ENCODE results near the gene NFKB2.

The NFKB2 gene

GRCh38 chr10:102354451-102354850, 41.1 kb upstream of the NFKB2 start:
- Histone ChIP-seq H2AFZ (ENCODE audit: low read depth, low read length, severe bottlenecking) (no peak overlapping the region), H3K4me3 (ENCODE audit: insufficient read depth, low read length, poor library complexity, severe bottlenecking) (no peak overlapping the region), H3K79me2 (ENCODE audit: insufficient read depth, low read length) (no peaks in the 10 kb centered on the region), H3K4me2 (ENCODE audit: low read depth, low read length, poor library complexity, severe bottlenecking) (no peak overlapping the region), H3K36me3 (ENCODE audit: low read length) (peaks cover 8% of the 10 kb centered on the region; the same call in 1 of the 2 replicates), H3K9ac (ENCODE audit: low read length) (no peak overlapping the region), H3K27ac (ENCODE audit: low read depth, low read length) (no peak overlapping the region), H3F3A (ENCODE audit: insufficient read depth) (peaks cover 4% of the 10 kb centered on the region; the same call in 1 of the 2 replicates), H4K20me1 (ENCODE audit: low read depth, low read length) (no peaks in the 10 kb centered on the region), H3K9me3 (ENCODE audit: insufficient read depth, low read length) (no peaks in the 10 kb centered on the region), H3K27me3 (ENCODE audit: low read length) (no peaks in the 10 kb centered on the region), H3K9me2 (replicated peaks; ENCODE audit: insufficient read depth, low read length) (no peaks in the 10 kb centered on the region)
- no peak for TF ChIP-seq EZH2phosphoT487 (conservative IDR thresholded peaks at IDR 0.05; ENCODE audit: low read length)
- TF ChIP-seq CTCF (IDR thresholded peaks at IDR 0.05; ENCODE audit: insufficient read depth, low read length, poor library complexity, severe bottlenecking) = no peak

GRCh38 chr10:102358712-102359382, 36.7 kb upstream of the NFKB2 start:
- no peak overlapping the region for H3K4me2 ChIP-seq (ENCODE audit: low read depth, low read length, poor library complexity, severe bottlenecking)
- no peak overlapping the region for H2AFZ ChIP-seq (ENCODE audit: low read depth, low read length, severe bottlenecking)
- no peaks in the 10 kb centered on the region for H3K9me2 ChIP-seq (replicated peaks; ENCODE audit: insufficient read depth, low read length)
- H3K9me3 ChIP-seq (ENCODE audit: insufficient read depth, low read length) = no peaks in the 10 kb centered on the region
- no peaks in the 10 kb centered on the region for H4K20me1 ChIP-seq (ENCODE audit: low read depth, low read length)
- H3K27me3 ChIP-seq (ENCODE audit: low read length) = no peaks in the 10 kb centered on the region
- H3K9ac ChIP-seq (ENCODE audit: low read length) = no peak overlapping the region
- H3K36me3 ChIP-seq (ENCODE audit: low read length) = no peaks in the 10 kb centered on the region
- TF ChIP-seq CTCF (IDR thresholded peaks at IDR 0.05; ENCODE audit: insufficient read depth, low read length, poor library complexity, severe bottlenecking) (no peak), EZH2phosphoT487 (conservative IDR thresholded peaks at IDR 0.05; ENCODE audit: low read length) (no peak)
- no peak overlapping the region for H3K27ac ChIP-seq (ENCODE audit: low read depth, low read length)
- no peaks in the 10 kb centered on the region for H3K79me2 ChIP-seq (ENCODE audit: insufficient read depth, low read length)
- no peak overlapping the region for H3K4me3 ChIP-seq (ENCODE audit: insufficient read depth, low read length, poor library complexity, severe bottlenecking)
- H3F3A ChIP-seq (ENCODE audit: insufficient read depth) = no peaks in the 10 kb centered on the region

- no peak overlapping the region for H3K27ac ChIP-seq (ENCODE audit: low read depth, low read length)
- H3F3A ChIP-seq (ENCODE audit: insufficient read depth) = no peaks in the 10 kb centered on the region
- no peaks in the 10 kb centered on the region for H3K9me3 ChIP-seq (ENCODE audit: insufficient read depth, low read length)
- peaks cover 11% of the 10 kb centered on the region for H3K36me3 ChIP-seq (ENCODE audit: low read length)
- no peak overlapping the region for H3K4me2 ChIP-seq (ENCODE audit: low read depth, low read length, poor library complexity, severe bottlenecking)
- no peak overlapping the region for H3K4me3 ChIP-seq (ENCODE audit: insufficient read depth, low read length, poor library complexity, severe bottlenecking)
- H4K20me1 ChIP-seq (ENCODE audit: low read depth, low read length) = no peaks in the 10 kb centered on the region
- H3K9ac ChIP-seq (ENCODE audit: low read length) = no peak overlapping the region
- H3K9me2 ChIP-seq (replicated peaks; ENCODE audit: insufficient read depth, low read length) = no peaks in the 10 kb centered on the region
- no peaks in the 10 kb centered on the region for H3K79me2 ChIP-seq (ENCODE audit: insufficient read depth, low read length)
- TF ChIP-seq CTCF (IDR thresholded peaks at IDR 0.05; ENCODE audit: insufficient read depth, low read length, poor library complexity, severe bottlenecking) = no peak
- no peak for TF ChIP-seq EZH2phosphoT487 (conservative IDR thresholded peaks at IDR 0.05; ENCODE audit: low read length)
- no peak overlapping the region for H2AFZ ChIP-seq (ENCODE audit: low read depth, low read length, severe bottlenecking)
- no peaks in the 10 kb centered on the region for H3K27me3 ChIP-seq (ENCODE audit: low read length)
Measured at GRCh38 chr10:102367441-102367840, 28.1 kb upstream of the NFKB2 start.
